Measurements from ENCODE around the gene AKNA. TPM values are rescaled to one million over a fixed set of nuclear protein-coding genes. Genes with fewer than 3 reads are reported as not detected.

Gene AKNA
- total and polyA plus RNA-seq, 3 experiments from 2014 or later, result 45.6 to 126 (median 126) TPM

DNA sequence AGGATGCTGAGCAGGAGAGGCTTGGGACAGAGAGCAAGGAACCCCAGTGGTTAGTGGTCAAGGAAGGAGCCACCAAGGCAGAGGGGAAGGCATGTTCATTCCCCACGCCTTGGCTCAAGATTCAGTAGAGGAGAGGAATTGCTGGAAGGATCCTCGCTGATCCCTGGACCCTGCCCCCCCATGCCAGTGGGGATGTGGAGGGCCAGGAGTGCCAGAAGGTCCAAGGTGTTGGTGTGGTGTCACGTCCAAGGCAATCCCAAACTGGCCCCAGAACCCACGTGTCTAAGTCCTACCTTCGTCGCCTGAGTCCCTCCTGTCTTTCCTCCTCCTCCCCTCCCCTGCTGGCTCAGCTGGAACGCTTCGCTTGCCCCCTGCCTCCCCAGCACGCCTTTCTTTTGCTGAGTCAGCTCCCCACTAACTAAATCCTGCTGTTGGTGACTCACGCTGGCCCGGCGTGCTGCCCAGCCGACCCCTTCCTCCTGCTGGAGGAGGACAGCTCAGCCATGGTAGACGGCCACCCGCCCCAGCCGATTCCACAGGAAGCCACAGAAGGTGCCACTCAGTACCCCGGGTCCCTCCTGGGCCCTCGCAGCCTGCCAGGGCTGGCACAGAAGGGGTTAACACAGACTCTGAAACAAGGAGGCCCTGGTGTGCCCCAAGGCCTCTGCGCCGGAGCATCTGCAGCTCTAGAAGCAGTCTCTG, 102.5 kb downstream of the AKNA start:
- Histone ChIP-seq H3K4me1 (ENCODE audit: insufficient read depth, low read length) (no peaks in the 10 kb centered on the region), H3K36me3 (ENCODE audit: insufficient read depth, low read length) (no peaks in the 10 kb centered on the region), H3K4me3 (ENCODE audit: low read length) (no peak overlapping the region), H3K27me3 (ENCODE audit: insufficient read depth, low read length, poor library complexity, severe bottlenecking) (no peaks in the 10 kb centered on the region), H3K9me3 (ENCODE audit: low read length) (no peaks in the 10 kb centered on the region), H3K27ac (ENCODE audit: low read depth, low read length) (no peak overlapping the region)
- no peak overlapping the region for H3K4me3 Mint-ChIP-seq
- peak in 1 of 5 donors; percentile 37 for DNase-seq
- ChIA-PET POLR2A (no interaction called here), CTCF (interaction anchor here (1.7 kb wide), 1 partner anchor 131 kb away, joined by 4 read pairs; no protein-coding TSS in a partner anchor)
- no peak overlapping the region for H3K27ac Mint-ChIP-seq
- H3K27me3 Mint-ChIP-seq, result peaks cover 0 to 6% of the 10 kb centered on the region in 2 donors
- H3K36me3 Mint-ChIP-seq, result peaks cover 0 to 4% (median 0%) of the 10 kb centered on the region in 3 donors
- H3K4me1 Mint-ChIP-seq, result peaks cover 0 to 3% (median 0%) of the 10 kb centered on the region in 3 donors
- no peaks in the 10 kb centered on the region for H3K9me3 Mint-ChIP-seq

DNA sequence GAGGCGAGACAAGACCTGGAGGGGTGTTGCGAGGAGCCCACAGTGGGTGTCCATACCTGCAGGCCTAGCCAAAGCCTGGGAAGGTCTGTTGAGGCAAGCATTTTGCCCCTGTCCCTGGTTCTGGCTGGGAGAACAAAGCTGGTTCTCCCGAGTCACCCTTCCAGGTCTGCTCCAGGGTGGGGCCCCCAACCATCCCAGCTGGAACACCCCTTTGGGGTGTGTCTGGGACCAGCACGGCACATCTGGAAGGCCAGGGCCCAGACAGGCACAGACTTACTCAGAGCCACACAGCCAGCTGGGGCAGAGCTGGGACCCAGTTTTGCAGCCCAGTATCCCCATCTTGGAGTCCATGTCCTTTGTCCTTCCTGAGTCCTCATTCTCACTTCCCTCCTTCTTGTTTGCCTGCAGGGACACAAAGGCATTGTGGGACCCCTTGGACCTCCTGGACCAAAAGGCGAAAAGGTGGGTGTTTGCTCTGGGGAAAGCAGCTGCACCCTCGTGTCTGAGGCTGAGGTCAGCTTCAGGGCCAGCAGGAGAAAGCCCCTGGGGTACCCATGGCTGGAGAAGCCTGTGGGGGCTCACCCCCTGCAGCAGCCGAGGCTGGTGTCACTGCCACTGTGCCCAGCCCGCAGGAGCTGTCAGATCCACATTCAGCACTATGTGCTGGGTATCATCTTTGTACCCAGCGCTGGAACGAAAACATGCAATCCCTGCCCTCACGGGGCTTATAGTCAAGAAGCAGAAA, 103.3 kb downstream of the AKNA start:
- POLR2A ChIA-PET, result no interaction called here
- Mint-ChIP-seq H3K4me3 (no peak overlapping the region), H3K27me3 (peaks cover 0 to 6% of the 10 kb centered on the region in 2 donors), H3K4me1 (peaks cover 0 to 3% (median 0%) of the 10 kb centered on the region in 3 donors), H3K27ac (no peak overlapping the region), H3K9me3 (no peaks in the 10 kb centered on the region), H3K36me3 (peaks cover 0 to 4% (median 0%) of the 10 kb centered on the region in 3 donors)
- Histone ChIP-seq H3K9me3 (ENCODE audit: low read length) (no peaks in the 10 kb centered on the region), H3K4me1 (ENCODE audit: insufficient read depth, low read length) (no peaks in the 10 kb centered on the region), H3K27ac (ENCODE audit: low read depth, low read length) (no peak overlapping the region), H3K27me3 (ENCODE audit: insufficient read depth, low read length, poor library complexity, severe bottlenecking) (no peaks in the 10 kb centered on the region), H3K36me3 (ENCODE audit: insufficient read depth, low read length) (no peaks in the 10 kb centered on the region), H3K4me3 (ENCODE audit: low read length) (no peak overlapping the region)
- DNase-seq, result peak in 1 of 5 donors; percentile 40
- CTCF ChIA-PET, result no interaction called here

Other genes with a start within 250 kb of the AKNA start
- gene COL27A1, start 232.4 kb downstream of the AKNA start, total RNA-seq, result 1 to 10 TPM in 1 of 2 experiments, under 1 TPM in 1; 0.86 to 1.6 TPM
- gene COL27A1, start 232.4 kb downstream of the AKNA start, polyA plus RNA-seq, result not detected
- gene ORM1, start 64.9 kb downstream of the AKNA start, total RNA-seq, result not detected
- gene ORM1, start 64.9 kb downstream of the AKNA start, polyA plus RNA-seq, result not detected
- gene ORM2, start 58.1 kb downstream of the AKNA start, total RNA-seq, result not detected
- not detected for gene ORM2, start 58.1 kb downstream of the AKNA start, polyA plus RNA-seq
- gene WHRN, start 117.5 kb upstream of the AKNA start, total RNA-seq, result 1 to 10 TPM; 8.6 to 9.0 TPM
- 5.5 TPM for gene WHRN, start 117.5 kb upstream of the AKNA start, polyA plus RNA-seq
- 10 to 100 TPM; 48.2 to 49.0 TPM for gene ATP6V1G1, start 199.8 kb upstream of the AKNA start, total RNA-seq
- gene ATP6V1G1, start 199.8 kb upstream of the AKNA start, polyA plus RNA-seq, result 278 TPM
- gene TMEM268, start 223.3 kb upstream of the AKNA start, total RNA-seq, result 10 to 100 TPM; 20.2 to 21.1 TPM
- 9.7 TPM for gene TMEM268, start 223.3 kb upstream of the AKNA start, polyA plus RNA-seq